ENCODE results near the gene LMF2.

GRCh38 chr22:50505276-50505775, 2.2 kb downstream of the LMF2 start:
- TF ChIP-seq CTCF (tag by site-specific recombination; IDR thresholded peaks at IDR 0.05) (no peak), BCL11B (tag by site-specific recombination; IDR thresholded peaks at IDR 0.05; ENCODE audit: low read depth) (no peak), ZFP41 (tag by site-specific recombination; IDR thresholded peaks at IDR 0.05; ENCODE audit: borderline replicate concordance) (no peak), YY1 (tag by site-specific recombination; IDR thresholded peaks at IDR 0.05) (no peak), ELK4 (IDR thresholded peaks at IDR 0.05; ENCODE audit: borderline replicate concordance, low read depth, low read length) (no peak), PATZ1 (tag by site-specific recombination; IDR thresholded peaks at IDR 0.05) (no peak), MZF1 (tag by site-specific recombination; IDR thresholded peaks at IDR 0.05; ENCODE audit: borderline replicate concordance) (no peak), ZNF843 (tag by site-specific recombination; IDR thresholded peaks at IDR 0.05) (no peak), ZNF114 (tag by site-specific recombination; IDR thresholded peaks at IDR 0.05) (no peak)
